H1 (cell line): ENCODE measurements around the gene PIGZ. TPM values are rescaled to one million over a fixed set of nuclear protein-coding genes. Genes with fewer than 3 reads are reported as not detected.

Experiments used
- polyA plus RNA-seq, 7 experiments: library from polyadenylated mRNA; depleted of rRNA in 3 of 7; stranded (reverse) in 5 of 7; unstranded in 2 of 7; fragments of >200 nt in 5 of 7; fragments of 200-250 nt in 2 of 7; gene quantifications; 1 replicate in 5 of 7; 2 replicates in 1 of 7; 4 replicates in 1 of 7; pipeline versions ENCODE4 v1.2.1 to v1.2.3, GENCODE V29; 2011 to 2013; ENCODE audit warnings: missing spikeins in 2 of 7, mixed read lengths in 2 of 7
- total RNA-seq: library from RNA; stranded (reverse); fragmentation: NEBNext Ultra II Directional; extraction: Animal tissue kit (Norgen Biotek cat#: 25700); gene quantifications from 2 replicates; pipeline ENCODE4 v1.2.1, GENCODE V29; 2021
- TF ChIP-seq, protein P1 (sequence below): fragments of 300-600 bp; sonication (generic); IDR thresholded peaks from 2 replicates; pipeline ENCODE4 v1.7.1; 2012; ENCODE audit warnings: low read length, moderate library complexity, mild to moderate bottlenecking, inconsistent platforms; ENCODE audit not compliant: insufficient replicate concordance

The PIGZ gene
- total and polyA plus RNA-seq, 2 of the 8 experiments (the other 6 are each of a cell fraction or from before 2014, with no cell fraction given), result 0.32 TPM; not detected in 1

DNA sequence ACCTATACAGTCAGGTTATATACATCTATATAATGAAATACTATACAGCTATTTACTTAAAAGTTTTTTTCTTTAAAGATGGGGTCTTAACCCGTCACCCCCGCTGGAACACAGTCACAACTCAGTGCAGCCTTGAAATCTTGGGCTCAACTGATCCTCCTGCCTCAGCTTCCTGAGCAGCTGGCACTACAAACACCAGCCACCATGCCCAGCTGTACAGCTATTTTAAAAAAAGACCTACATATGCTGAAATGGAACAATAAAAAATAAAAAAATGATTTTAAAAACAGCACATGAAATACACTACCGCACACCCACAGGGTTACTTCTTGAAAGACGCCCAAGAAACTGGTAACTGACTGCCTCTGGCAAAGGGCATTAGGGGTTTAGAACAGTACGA is 30.1 kb downstream of the PIGZ start (continued):
- TF ChIP-seq, protein P1, sequence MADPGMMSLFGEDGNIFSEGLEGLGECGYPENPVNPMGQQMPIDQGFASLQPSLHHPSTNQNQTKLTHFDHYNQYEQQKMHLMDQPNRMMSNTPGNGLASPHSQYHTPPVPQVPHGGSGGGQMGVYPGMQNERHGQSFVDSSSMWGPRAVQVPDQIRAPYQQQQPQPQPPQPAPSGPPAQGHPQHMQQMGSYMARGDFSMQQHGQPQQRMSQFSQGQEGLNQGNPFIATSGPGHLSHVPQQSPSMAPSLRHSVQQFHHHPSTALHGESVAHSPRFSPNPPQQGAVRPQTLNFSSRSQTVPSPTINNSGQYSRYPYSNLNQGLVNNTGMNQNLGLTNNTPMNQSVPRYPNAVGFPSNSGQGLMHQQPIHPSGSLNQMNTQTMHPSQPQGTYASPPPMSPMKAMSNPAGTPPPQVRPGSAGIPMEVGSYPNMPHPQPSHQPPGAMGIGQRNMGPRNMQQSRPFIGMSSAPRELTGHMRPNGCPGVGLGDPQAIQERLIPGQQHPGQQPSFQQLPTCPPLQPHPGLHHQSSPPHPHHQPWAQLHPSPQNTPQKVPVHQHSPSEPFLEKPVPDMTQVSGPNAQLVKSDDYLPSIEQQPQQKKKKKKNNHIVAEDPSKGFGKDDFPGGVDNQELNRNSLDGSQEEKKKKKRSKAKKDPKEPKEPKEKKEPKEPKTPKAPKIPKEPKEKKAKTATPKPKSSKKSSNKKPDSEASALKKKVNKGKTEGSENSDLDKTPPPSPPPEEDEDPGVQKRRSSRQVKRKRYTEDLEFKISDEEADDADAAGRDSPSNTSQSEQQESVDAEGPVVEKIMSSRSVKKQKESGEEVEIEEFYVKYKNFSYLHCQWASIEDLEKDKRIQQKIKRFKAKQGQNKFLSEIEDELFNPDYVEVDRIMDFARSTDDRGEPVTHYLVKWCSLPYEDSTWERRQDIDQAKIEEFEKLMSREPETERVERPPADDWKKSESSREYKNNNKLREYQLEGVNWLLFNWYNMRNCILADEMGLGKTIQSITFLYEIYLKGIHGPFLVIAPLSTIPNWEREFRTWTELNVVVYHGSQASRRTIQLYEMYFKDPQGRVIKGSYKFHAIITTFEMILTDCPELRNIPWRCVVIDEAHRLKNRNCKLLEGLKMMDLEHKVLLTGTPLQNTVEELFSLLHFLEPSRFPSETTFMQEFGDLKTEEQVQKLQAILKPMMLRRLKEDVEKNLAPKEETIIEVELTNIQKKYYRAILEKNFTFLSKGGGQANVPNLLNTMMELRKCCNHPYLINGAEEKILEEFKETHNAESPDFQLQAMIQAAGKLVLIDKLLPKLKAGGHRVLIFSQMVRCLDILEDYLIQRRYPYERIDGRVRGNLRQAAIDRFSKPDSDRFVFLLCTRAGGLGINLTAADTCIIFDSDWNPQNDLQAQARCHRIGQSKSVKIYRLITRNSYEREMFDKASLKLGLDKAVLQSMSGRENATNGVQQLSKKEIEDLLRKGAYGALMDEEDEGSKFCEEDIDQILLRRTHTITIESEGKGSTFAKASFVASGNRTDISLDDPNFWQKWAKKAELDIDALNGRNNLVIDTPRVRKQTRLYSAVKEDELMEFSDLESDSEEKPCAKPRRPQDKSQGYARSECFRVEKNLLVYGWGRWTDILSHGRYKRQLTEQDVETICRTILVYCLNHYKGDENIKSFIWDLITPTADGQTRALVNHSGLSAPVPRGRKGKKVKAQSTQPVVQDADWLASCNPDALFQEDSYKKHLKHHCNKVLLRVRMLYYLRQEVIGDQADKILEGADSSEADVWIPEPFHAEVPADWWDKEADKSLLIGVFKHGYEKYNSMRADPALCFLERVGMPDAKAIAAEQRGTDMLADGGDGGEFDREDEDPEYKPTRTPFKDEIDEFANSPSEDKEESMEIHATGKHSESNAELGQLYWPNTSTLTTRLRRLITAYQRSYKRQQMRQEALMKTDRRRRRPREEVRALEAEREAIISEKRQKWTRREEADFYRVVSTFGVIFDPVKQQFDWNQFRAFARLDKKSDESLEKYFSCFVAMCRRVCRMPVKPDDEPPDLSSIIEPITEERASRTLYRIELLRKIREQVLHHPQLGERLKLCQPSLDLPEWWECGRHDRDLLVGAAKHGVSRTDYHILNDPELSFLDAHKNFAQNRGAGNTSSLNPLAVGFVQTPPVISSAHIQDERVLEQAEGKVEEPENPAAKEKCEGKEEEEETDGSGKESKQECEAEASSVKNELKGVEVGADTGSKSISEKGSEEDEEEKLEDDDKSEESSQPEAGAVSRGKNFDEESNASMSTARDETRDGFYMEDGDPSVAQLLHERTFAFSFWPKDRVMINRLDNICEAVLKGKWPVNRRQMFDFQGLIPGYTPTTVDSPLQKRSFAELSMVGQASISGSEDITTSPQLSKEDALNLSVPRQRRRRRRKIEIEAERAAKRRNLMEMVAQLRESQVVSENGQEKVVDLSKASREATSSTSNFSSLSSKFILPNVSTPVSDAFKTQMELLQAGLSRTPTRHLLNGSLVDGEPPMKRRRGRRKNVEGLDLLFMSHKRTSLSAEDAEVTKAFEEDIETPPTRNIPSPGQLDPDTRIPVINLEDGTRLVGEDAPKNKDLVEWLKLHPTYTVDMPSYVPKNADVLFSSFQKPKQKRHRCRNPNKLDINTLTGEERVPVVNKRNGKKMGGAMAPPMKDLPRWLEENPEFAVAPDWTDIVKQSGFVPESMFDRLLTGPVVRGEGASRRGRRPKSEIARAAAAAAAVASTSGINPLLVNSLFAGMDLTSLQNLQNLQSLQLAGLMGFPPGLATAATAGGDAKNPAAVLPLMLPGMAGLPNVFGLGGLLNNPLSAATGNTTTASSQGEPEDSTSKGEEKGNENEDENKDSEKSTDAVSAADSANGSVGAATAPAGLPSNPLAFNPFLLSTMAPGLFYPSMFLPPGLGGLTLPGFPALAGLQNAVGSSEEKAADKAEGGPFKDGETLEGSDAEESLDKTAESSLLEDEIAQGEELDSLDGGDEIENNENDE, result no peak
- TF ChIP-seq, all 59 proteins: peak for 0
